Tongue (tissue), 3 donors: Measurements from ENCODE around the gene TRIM33. TPM values are rescaled to one million over a fixed set of nuclear protein-coding genes. Genes with fewer than 3 reads are reported as not detected.

Experiments
- DNase-seq: peaks from one replicate; pipeline ENCODE4 v3.0.0-alpha.2; 2015
- small RNA-seq: library from RNA; depleted of rRNA; stranded (forward); fragments of <200 nt; gene quantifications from one replicate; pipeline ENCODE3, GENCODE V24; 2014; ENCODE audit warnings: low replicate concordance
- total RNA-seq: library from RNA; depleted of rRNA; stranded (reverse); fragments of >200 nt; gene quantifications from one replicate; pipeline ENCODE4 v1.2.3, GENCODE V29; 2014

The TRIM33 gene
- total RNA-seq, 1 donor from 2014 or later: 49.9 TPM

GRCh38 chr1:114349891-114350605 lies 161.0 kb downstream of the TRIM33 start:
- no peak for DNase-seq

GRCh38 chr1:114347431-114348209 lies 163.4 kb downstream of the TRIM33 start:
- no peak for DNase-seq

- DNase-seq: peak; percentile 98
Observed at GRCh38 chr1:114346480-114347029, 164.4 kb downstream of the TRIM33 start.

GRCh38 chr1:114345930-114346479 lies 165.0 kb downstream of the TRIM33 start:
- peak; percentile 43 for DNase-seq

- DNase-seq: no peak
Observed at GRCh38 chr1:114344656-114345055, 166.3 kb downstream of the TRIM33 start.

Small RNA genes within 50 kb of the gene (small RNA-seq; reads per million reads assigned to genes)
- not detected for gene RF00019

Other genes starting within 250 kb of the TRIM33 start
- gene BCAS2, start 70.4 kb upstream of the TRIM33 start, total RNA-seq: 28.6 TPM
- gene DENND2C, start 158.8 kb upstream of the TRIM33 start, total RNA-seq: 12.3 TPM
- 31.1 TPM for gene AMPD1, start 184.3 kb upstream of the TRIM33 start, total RNA-seq
- 42.4 TPM for gene NRAS, start 205.6 kb upstream of the TRIM33 start, total RNA-seq
- 517 TPM for gene CSDE1, start 246.8 kb upstream of the TRIM33 start, total RNA-seq